ENCODE results near the gene SEC24D.
A peak's percentile ranks its signal among the peaks of the same experiment; 100 is the strongest.

Gene SEC24D

DNA sequence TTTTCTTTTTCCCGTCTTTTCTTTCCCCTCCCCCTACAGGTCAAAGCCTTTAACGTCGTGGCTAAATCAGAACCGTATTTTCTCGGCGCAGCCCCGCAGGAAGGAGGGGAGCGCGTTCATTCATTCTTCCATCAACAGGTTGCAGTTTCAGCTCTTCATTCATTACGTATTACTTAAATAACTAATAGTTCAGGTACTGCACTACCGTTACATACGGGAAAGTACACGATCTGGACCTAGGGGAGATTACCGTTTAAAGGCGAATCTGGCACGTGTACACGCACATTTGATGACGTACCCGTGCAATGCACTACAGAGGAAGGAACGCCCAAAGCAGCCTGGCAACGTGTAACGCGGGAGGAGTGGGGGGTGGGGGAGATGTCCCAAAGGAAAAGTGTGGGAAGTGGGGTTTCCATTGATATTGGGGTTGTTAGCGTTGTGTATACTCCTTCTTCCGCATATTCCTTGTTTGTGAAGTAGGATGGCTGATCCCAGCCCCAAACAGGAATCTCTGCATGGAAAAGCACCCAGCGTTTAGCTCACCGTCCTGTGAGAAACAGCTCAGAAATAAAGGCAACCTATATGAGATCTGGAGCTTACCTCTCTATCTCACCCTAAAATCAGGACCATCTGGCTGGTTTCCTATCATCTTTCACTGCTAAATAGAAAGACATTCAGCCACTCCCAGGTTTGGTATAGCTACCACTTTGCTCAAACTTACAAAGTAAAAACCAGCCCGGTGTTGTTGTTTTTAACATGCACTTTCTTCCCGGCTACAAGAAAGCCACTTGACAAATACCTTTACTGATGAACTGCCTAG is 585 bp upstream of the SEC24D start:
- TF ChIP-seq, protein P1, sequence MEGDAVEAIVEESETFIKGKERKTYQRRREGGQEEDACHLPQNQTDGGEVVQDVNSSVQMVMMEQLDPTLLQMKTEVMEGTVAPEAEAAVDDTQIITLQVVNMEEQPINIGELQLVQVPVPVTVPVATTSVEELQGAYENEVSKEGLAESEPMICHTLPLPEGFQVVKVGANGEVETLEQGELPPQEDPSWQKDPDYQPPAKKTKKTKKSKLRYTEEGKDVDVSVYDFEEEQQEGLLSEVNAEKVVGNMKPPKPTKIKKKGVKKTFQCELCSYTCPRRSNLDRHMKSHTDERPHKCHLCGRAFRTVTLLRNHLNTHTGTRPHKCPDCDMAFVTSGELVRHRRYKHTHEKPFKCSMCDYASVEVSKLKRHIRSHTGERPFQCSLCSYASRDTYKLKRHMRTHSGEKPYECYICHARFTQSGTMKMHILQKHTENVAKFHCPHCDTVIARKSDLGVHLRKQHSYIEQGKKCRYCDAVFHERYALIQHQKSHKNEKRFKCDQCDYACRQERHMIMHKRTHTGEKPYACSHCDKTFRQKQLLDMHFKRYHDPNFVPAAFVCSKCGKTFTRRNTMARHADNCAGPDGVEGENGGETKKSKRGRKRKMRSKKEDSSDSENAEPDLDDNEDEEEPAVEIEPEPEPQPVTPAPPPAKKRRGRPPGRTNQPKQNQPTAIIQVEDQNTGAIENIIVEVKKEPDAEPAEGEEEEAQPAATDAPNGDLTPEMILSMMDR (IDR thresholded peaks at IDR 0.05; ENCODE audit: borderline replicate concordance, control extremely low read depth, extremely low read depth, insufficient read depth, missing control alignments): no peak
- in situ Hi-C loops (cut with MboI; ENCODE audit: low sequenced_read_pairs, unreplicated experiment): no loop called here

DNA sequence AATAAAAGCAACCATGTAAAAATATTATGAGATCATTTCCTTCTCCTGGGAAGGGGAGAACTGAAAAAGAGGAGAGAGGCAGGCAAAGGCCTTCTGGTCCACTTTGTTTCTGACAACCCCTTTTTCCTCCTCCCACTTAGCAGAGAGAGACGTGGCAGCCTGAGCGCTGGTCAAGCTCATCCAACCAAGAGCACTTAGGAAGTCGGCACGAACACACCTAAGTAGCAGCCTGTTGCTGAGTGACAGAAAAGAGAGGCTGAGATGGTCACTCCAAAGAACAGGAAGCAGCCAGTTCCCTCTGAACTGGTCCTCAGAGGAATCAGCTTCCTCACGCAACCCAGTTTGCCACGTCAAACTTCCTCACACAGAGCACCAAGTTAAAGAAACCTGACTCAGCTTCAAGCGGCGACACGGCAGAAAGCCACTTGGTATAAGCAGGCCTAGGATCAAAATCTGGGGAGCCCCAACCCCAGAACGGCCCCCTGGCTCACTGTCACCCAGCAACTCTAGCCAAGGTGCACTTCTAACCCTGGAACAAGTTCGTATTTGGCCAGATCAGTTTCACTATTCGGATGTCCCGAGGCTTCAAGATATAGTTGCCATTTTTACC is 861 bp downstream of the SEC24D start:
- TF ChIP-seq, protein P1 (IDR thresholded peaks at IDR 0.05; ENCODE audit: borderline replicate concordance, control extremely low read depth, extremely low read depth, insufficient read depth, missing control alignments): no peak
- DNase-seq (ENCODE audit: low spot score): peak; percentile 59
- in situ Hi-C loops (cut with MboI; ENCODE audit: low sequenced_read_pairs, unreplicated experiment): no loop called here

More for the DNA sequence above, 585 bp upstream of the SEC24D start:
- peak; percentile 64 for DNase-seq (ENCODE audit: low spot score)

DNA sequence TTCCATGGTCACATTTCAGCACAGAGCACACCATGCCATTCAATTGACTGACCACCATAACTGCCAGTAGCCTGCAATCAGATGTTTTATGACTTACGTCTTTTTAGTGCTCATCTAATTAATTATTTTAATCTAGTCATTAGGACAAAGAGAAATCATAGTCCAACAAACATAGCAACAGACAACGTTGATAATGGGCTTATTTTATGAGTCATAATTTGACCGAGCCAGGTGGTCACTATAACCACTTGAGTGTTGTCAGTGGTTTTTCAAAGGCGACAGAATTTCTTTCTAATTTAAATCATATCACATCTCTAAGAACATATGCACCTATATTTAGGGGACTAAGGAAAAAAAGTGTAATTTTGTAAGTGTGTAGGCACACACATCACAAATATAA is 1.9 kb downstream of the SEC24D start:
- in situ Hi-C loops (cut with MboI; ENCODE audit: low sequenced_read_pairs, unreplicated experiment): no loop called here
- no peak for DNase-seq (ENCODE audit: low spot score)
- TF ChIP-seq, protein P1 (IDR thresholded peaks at IDR 0.05; ENCODE audit: borderline replicate concordance, control extremely low read depth, extremely low read depth, insufficient read depth, missing control alignments): no peak

DNA sequence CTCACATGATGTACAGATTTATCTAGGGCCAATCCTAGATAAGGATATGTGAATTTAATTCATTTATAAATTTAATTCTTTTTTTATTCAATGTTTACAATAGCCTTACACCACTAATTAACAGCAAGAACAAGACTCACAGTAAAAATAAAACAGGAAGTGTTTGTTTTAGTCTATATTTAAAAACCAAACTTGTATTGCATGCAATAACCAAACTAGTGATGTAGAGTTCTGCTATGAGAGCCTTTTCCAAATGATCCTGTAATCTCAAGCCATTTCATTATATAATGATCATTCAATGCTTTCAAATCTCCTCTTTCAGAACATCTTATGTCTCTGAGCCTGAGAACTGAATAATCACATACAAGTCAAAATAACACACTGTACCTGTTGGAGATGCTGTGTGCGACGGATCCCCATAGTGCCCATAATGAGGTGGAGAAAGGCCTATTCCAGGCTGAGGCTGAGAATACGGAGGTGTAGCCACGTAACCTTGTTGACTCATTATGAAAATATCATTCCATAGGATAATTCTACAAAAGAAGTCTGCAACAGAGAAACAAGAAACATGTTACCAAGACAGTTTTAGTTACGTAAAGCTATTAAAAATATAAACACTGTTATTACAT is 2.6 kb downstream of the SEC24D start:
- TF ChIP-seq, protein P1 (IDR thresholded peaks at IDR 0.05; ENCODE audit: borderline replicate concordance, control extremely low read depth, extremely low read depth, insufficient read depth, missing control alignments): no peak
- in situ Hi-C loops (cut with MboI; ENCODE audit: low sequenced_read_pairs, unreplicated experiment): no loop called here
- DNase-seq (ENCODE audit: low spot score): no peak

DNA sequence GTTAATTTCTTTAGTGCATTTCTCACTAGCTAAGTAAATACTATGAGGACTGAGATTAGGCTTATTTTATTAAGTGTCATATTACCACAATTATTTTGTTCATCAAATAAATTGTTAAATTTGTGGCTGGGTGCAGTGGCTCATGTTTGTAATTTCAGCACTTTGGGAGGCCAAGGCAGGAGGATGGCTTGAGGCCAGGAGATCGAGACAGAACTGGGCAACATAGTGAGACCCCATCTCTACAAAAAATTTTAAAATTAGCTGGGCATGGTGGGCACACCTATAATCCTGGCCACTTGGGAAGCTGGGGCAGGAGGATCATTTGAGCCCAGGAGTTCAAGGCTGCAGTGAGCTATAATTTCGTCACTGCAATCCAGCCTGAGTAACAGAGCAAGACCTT is 6.8 kb downstream of the SEC24D start:
- TF ChIP-seq, protein P1 (IDR thresholded peaks at IDR 0.05; ENCODE audit: borderline replicate concordance, control extremely low read depth, extremely low read depth, insufficient read depth, missing control alignments): no peak
- DNase-seq (ENCODE audit: low spot score): no peak
- in situ Hi-C loops (cut with MboI; ENCODE audit: low sequenced_read_pairs, unreplicated experiment): no loop called here

- in situ Hi-C loops (cut with MboI; ENCODE audit: low sequenced_read_pairs, unreplicated experiment): no loop called here
- no peak for DNase-seq (ENCODE audit: low spot score)
- TF ChIP-seq, protein P1 (IDR thresholded peaks at IDR 0.05; ENCODE audit: borderline replicate concordance, control extremely low read depth, extremely low read depth, insufficient read depth, missing control alignments): no peak
These were observed 9.0 kb downstream of the SEC24D start for GRCh38 chr4:118826723-118827444.

Measured in GM13976 (cell line).